Loucy (cell line): ENCODE measurements around the gene ZNHIT1.

Experiments
- CTCF ChIP-seq: fragments of 200-600 bp; sonication (generic); conservative IDR thresholded peaks from 2 replicates; pipeline ENCODE4 v1.5.1; 2014; ENCODE audit warnings: mild to moderate bottlenecking, antibody characterized with exemption, low read length
- EZH2phosphoT487 ChIP-seq: fragments of 200-600 bp; IDR thresholded peaks from 2 replicates; pipeline ENCODE4 v1.6.1; 2018; ENCODE audit warnings: antibody characterized with exemption, mild to moderate bottlenecking, moderate library complexity, borderline replicate concordance

GRCh38 chr7:101235522-101235921, 17.6 kb downstream of the ZNHIT1 start:
- no peak for TF ChIP-seq CTCF
- TF ChIP-seq EZH2phosphoT487: no peak
